SKM-1 treated with dmso at 0.1 percent for 144 hours (cell line): ENCODE results near the gene COL4A1.

ENCODE experiments used
- DNase-seq: peaks from one replicate; lab custom pipeline; 2025; ENCODE audit not compliant: unreplicated experiment; lab: John Stamatoyannopoulos, UW

COL4A1 gene

DNA sequence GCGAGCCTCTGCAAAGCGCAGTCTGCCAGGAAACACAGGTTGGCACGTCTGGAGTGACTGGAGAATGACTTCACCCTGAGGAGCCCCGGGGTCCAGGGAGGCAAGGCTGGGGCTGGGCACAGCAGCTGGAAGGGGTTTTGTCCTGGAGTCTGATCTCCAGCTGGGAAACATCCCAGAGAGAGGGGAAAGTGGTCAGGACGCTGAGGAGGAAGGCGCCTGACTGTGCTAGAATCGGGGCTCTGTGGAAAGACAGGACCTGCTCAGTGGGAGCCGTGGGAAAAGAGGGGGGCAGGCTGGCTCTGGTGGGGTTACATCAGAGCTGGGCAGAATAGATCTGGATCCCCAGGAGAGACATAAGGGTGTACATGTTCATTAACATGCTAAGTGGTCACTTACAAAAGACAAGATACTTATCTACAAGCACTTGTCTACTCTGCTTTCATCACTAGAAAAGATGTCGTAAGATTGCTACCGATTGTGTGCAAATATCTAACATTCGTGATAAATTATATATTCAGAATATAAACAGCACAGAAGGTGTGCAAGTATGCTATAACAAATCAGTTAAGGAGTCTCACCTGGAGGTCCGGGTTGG, 106.6 kb downstream of the COL4A1 start:
- DNase-seq, result peak; percentile 2

- DNase-seq, result no peak
These were observed 107.7 kb downstream of the COL4A1 start for GRCh38 chr13:110199046-110199831.

DNA sequence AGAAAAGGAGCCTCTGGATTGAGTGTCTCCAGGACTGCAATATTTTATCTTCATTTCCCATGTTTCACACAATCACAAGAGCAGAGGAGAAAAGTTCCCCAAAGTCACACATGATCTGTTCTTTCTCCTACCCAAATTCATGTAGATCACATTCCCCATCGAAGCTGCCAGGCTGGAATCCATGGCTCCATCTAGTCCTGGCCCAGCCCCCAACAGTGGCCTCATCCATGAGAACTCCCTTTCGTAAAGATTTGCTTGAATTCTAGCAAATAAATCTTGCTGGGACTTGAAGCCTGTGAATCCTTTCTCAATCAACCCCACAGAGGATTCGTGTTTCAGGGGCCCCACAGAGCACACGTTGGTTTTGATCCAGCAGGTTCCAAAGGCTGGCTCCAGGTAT, 109.5 kb downstream of the COL4A1 start:
- DNase-seq, result no peak

- DNase-seq, result no peak
These were observed 109.9 kb downstream of the COL4A1 start for GRCh38 chr13:110197026-110197425.

DNA sequence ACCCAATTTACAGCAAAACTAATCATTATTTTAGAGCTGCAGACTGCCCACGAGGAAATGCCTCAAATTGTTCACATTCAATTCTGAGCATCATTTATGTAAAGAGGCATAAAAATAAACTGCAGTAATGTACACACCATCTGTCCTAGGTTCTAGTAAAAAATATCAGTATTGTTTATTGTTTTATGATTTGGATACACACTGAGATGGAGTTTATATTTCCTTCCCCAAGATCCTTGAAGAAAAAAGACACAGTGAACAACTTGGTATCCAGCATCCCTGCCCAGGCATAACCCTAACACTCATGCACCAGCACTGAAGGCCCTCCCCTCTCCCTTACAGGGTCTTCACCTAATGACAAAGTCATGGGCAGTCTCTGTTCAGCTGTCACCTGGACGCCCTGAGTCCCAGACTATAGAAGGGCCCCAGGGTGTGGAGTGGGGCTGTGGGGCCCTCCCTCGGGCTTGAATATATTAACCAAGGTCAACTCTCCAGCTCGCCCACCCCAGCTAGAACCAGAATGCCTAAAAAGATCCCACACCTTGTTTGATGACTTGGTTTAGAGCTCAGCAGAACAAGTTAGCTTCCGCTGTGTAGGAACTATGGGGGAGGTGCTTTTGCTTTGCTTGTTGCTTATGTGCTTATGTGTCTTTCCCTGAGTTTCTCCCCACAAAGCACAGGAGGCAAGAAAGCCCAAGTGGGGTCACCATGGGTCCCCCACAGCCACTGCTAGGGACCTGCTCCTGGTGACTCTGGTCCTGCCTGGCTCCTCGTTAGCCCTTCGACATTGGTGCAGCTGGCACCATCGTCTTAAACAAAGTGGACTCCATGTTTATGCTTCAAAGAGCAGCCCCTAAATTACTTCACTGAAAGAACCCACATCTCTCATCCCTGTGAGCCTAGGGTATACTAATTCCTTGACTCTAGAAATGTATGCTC, 111.1 kb downstream of the COL4A1 start:
- no peak for DNase-seq

DNA sequence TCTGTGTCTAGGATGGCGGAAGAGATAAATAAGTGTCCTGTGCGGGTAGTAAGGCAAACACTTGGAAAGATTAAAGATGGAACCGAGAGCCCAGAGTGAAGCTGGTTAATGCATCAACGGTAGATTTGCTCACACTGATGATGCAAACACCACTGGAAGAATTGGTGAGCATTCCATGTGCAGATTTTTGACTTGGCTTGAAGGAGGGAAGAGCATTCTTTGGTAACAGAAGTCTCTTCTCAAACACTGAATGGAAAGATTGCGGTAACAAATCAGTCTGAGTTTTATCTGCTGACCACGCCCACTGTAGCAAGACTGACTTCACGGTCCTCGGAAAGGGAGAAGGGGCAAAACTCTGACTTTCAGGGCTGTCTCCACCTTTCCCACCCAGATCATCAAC, 112.5 kb downstream of the COL4A1 start:
- DNase-seq, result no peak

DNA sequence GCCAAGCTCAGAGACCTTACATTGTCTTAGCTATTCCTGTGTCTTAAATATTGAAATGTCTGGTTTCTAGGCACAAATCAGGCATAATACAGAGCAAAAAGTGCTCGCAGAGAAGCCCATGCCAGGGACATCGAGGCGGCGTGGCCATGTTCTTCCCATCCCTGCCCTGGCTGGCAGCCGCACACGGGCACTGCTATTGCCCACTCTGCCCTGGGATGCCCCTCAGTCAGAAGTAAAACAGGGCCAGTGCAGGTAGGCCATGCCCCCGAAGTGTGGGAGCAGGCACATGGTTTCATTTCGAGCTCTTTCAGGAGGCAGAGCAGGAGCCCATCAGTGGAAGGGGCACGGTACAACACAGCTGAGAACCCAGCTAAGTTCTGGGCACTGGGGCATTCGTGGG, 113.5 kb downstream of the COL4A1 start:
- DNase-seq, result no peak

DNA sequence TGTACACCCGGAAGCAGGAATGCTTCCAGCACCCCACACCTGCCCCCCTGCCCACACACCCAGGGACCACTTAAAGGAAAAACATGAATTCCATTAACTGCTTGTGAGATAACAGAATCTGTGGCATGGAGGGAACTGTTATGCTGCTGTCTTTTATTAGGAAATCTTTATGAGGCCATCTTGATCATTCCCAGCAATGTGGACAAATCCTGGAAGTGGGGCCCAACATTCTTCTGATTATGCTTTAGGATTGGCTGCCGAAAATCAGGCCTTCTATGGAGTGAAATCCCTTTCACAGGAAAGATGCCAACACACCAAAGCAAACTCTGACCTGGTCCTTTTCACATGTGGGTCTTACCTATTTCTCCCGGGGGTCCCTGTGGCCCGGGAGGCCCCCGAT, 114.5 kb downstream of the COL4A1 start:
- no peak for DNase-seq

DNA sequence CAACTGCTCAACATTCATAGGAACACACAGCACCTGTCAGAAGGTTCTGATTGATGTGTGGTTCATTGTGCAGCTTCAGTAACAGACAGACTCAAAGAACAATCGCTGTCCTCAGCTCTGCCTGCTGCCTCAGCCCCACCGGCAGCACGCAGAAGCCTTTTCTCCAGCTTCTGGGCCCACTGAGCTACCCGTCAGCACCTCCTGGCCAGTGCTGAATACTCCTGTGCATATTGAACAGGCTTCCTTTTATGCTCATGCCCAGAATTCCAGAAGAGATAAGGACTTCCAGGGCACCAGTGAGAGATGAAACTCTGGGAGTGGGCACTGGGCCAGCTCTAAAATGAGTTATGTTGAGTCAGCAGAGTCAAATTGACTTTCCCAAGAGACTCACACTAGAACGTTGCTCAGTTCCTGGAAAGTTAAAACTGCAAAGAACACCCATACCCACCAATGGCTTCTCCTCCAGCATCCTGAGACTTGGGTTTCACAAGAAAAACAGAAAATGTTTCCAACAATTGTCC, 119.3 kb downstream of the COL4A1 start:
- no peak for DNase-seq

GRCh38 chr13:110186231-110186855, 120.6 kb downstream of the COL4A1 start:
- no peak for DNase-seq

DNA sequence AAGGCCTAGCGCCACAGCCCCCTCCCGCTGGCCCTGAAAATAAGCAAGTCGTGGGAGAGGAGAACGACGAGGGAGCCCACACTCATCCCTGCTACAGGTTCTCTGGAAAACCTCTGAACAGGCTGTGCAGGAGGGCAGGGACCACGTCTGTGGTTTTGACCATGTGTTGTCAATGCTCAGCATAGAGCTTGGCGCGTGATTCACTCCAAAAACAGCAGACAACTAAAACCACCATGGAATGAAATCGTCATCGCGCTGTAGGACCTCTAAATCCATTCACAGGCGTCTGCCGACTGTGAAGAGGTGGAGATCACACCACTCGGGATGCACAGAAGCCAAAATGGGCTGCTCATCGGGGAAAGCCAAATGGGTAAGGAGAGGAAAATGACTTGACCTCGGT, 121.3 kb downstream of the COL4A1 start:
- DNase-seq, result no peak

GRCh38 chr13:110183910-110184309, 123.0 kb downstream of the COL4A1 start:
- DNase-seq, result no peak

GRCh38 chr13:110182461-110182860, 124.5 kb downstream of the COL4A1 start:
- DNase-seq, result no peak

DNA sequence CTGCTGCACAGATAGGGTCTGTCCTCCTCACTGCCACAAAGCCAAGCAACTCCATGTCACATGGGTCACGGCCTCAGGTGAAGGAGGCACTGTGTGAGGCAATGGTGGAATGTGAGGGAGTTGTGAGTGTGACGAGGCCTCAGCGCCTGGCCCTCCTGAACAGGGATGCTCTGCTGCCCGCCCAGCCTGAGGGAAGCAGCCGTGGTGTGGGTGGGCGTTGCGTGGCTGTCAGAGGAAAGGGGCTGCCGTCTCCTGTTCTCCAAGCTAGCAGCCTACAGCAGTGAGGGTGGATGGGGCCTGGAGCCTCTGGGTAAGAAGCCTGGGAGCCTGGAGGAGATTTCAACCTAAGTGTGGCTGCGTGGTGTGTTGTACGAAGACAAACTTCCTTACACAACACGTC, 125.0 kb downstream of the COL4A1 start:
- DNase-seq, result no peak

DNA sequence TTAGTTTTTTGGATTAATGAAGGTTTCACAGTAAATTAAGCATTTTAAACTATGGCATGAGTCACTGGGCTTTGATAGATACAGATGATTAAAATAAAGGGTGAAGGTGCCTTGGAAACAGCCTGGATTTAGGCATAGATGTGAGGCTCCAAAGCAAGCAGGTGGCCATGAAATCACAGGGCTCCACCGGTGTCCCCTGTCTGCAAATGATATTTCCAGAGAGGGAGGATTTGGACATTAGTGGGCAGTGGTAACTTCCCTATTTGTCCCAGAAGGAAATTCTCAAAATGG, 127.2 kb downstream of the COL4A1 start:
- DNase-seq, result no peak

- DNase-seq, result no peak
These were observed 127.7 kb downstream of the COL4A1 start for GRCh38 chr13:110179116-110179856.

- no peak for DNase-seq
These were observed 129.2 kb downstream of the COL4A1 start for GRCh38 chr13:110177790-110178189.

GRCh38 chr13:110176431-110176830, 130.5 kb downstream of the COL4A1 start:
- DNase-seq, result no peak

DNA sequence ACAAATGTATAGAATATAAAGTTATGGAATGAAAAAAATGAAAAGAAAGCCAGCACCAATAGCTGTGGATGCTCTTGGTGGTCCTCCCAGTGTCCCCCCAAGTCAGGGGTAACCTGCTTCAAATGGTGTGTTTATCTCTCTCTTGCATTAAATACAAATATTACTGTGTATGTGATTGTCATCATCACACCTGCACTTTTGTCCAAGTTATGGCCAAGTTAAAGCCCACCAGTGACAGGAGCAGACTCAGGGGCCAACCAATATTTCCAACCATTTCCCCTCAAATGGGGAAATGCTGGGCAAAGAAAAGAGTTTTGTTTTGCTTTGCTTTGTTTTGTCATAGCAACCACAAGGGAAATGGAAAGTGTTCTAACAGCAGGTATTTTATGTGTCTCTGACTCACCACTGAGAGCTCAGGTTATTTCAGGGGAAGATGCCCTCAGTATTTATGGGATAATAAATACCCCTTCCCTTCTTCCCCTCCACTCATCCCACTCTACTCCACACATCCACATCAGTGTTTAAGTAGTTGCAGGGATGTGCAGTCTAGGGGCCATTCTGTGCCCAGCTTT, 133.6 kb downstream of the COL4A1 start:
- no peak for DNase-seq

- DNase-seq, result no peak
These were observed 136.1 kb downstream of the COL4A1 start for GRCh38 chr13:110170882-110171281.
